Gastroesophageal sphincter (tissue), 4 donors: ENCODE data around the gene SFT2D3. TPM values are rescaled to one million over a fixed set of nuclear protein-coding genes. Genes with fewer than 3 reads are reported as not detected.
A peak's percentile ranks its signal among the peaks of the same experiment; 100 is the strongest.
"Not testable (repeated sequence)": the region's sequence is repeated elsewhere in the genome, so short reads cannot be mapped to it uniquely, and the experiment has no call there.

ENCODE experiments used
- ATAC-seq: fragments of 150-250 bp; one replicate; pipeline ENCODE4 v1.9.1; 2016; ENCODE audit warnings: mild to moderate bottlenecking, moderate library complexity
- H3K27ac ChIP-seq, 4 donors: fragments of 200-600 bp; sonication (generic) in 3 of 4; 1 replicate in 3 of 4; 2 replicates in 1 of 4; pipeline ENCODE4 v1.5.1; 2016 to 2019
- H3K27me3 ChIP-seq: fragments of 200-600 bp; sonication (generic); one replicate; pipeline ENCODE4 v1.5.1; 2019
- H3K36me3 ChIP-seq, 2 donors: fragments of 200-600 bp; sonication (generic); one replicate each; pipeline ENCODE4 v1.5.1; 2019; ENCODE audit warnings: control low read depth in 1 of 2
- H3K4me1 ChIP-seq, 3 donors: fragments of 200-600 bp; sonication (generic); 1 replicate in 2 of 3; 2 replicates in 1 of 3; pipeline ENCODE4 v1.5.1; 2016 to 2019; ENCODE audit warnings: control low read depth in 2 of 3
- H3K4me3 ChIP-seq, 2 donors: fragments of 200-600 bp; sonication (generic); one replicate each; pipeline ENCODE4 v1.5.1; 2019; ENCODE audit warnings: mild to moderate bottlenecking in 1 of 2, moderate library complexity in 1 of 2
- H3K9me3 ChIP-seq, 3 donors: fragments of 200-600 bp; sonication (generic); one replicate each; pipeline ENCODE4 v1.5.1; 2017 to 2019; ENCODE audit warnings: control low read depth in 2 of 3
- EP300 ChIP-seq: sonication (generic); formaldehyde crosslinking; IDR thresholded peaks from one replicate; pipeline ENCODE4 v1.6.1; 2017; ENCODE audit warnings: antibody characterized with exemption, mild to moderate bottlenecking
- POLR2A ChIP-seq, 2 donors: fragments of 450-650 bp; IDR thresholded peaks; one replicate each; pipeline ENCODE4 v1.6.1; 2017; ENCODE audit warnings: antibody characterized with exemption in 2 of 2, mild to moderate bottlenecking in 2 of 2, moderate library complexity in 1 of 2
- POLR2AphosphoS5 ChIP-seq: sonication (generic); formaldehyde crosslinking; IDR thresholded peaks from one replicate; pipeline ENCODE4 v1.6.1; 2017; ENCODE audit warnings: antibody characterized with exemption
- WGBS, 2 donors: methylation state at CpG; one replicate each; pipeline ENCODE4 v1.1.5; 2018; ENCODE audit warnings: low coverage in 1 of 2; 5-methylcytosine and 5-hydroxymethylcytosine counted together
- total RNA-seq, 4 donors: library from RNA; depleted of rRNA; stranded (reverse); fragments of >200 nt; gene quantifications; one replicate each; pipeline ENCODE4 v1.1.0, GENCODE V29; 2016
- TF ChIP-seq, protein P1 (sequence below), 4 experiments: fragments of 200-600 bp in 2 of 4; fragments of 450-650 bp in 2 of 4; sonication (generic) in 1 of 4; IDR thresholded peaks; one replicate each; pipeline ENCODE4 v1.5.1; 2017 to 2019; ENCODE audit warnings: antibody characterized with exemption in 4 of 4, mild to moderate bottlenecking in 2 of 4, moderate library complexity in 2 of 4

SFT2D3 gene
- total RNA-seq, 4 donors from 2014 or later = 7.2 to 15.2 (median 10.3) TPM

DNA sequence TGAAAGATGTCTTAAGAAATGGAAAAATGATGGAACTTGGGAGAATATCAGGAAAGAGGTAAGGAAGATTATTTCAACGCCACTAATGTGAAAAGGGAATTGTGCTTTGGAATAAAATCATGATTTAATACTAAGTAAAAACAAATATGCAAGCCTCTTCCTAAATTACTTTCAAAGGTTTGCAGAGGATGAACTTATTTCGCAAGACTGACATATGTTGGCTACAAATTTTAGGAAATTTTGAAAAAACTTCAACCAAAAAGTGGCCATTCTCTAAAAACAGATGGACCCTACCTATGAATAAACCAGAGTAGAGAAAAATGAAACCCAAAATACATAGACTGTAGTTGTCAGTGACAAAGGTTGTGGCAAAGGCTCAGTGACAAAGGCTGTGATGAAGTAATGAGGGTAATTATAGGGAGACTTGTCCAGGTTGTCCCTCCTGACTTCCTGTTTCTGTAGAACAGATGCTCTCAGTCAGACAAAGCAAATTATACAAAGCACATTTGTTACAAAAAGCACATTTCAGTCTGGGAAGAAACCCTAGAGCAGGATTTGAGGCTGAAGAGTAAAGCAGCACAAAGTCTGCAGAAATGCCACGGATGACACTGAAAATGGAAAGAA, 39.5 kb downstream of the SFT2D3 start:
- Histone ChIP-seq H3K27ac (no peak overlapping the region), H3K36me3 (no peaks in the 10 kb centered on the region), H3K9me3 (no peaks in the 10 kb centered on the region), H3K4me1 (peaks cover 0 to 34% (median 5%) of the 10 kb centered on the region in 3 donors), H3K4me3 (no peak overlapping the region), H3K27me3 (no peaks in the 10 kb centered on the region)
- no peak for TF ChIP-seq EP300
- no peak for TF ChIP-seq POLR2AphosphoS5
- TF ChIP-seq, protein P1, sequence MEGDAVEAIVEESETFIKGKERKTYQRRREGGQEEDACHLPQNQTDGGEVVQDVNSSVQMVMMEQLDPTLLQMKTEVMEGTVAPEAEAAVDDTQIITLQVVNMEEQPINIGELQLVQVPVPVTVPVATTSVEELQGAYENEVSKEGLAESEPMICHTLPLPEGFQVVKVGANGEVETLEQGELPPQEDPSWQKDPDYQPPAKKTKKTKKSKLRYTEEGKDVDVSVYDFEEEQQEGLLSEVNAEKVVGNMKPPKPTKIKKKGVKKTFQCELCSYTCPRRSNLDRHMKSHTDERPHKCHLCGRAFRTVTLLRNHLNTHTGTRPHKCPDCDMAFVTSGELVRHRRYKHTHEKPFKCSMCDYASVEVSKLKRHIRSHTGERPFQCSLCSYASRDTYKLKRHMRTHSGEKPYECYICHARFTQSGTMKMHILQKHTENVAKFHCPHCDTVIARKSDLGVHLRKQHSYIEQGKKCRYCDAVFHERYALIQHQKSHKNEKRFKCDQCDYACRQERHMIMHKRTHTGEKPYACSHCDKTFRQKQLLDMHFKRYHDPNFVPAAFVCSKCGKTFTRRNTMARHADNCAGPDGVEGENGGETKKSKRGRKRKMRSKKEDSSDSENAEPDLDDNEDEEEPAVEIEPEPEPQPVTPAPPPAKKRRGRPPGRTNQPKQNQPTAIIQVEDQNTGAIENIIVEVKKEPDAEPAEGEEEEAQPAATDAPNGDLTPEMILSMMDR (IDR thresholded peaks at IDR 0.05) = no peak
- TF ChIP-seq POLR2A (IDR thresholded peaks at IDR 0.05) = no peak
- ATAC-seq = no peak
- 83 to 95% methylated on average over 2 to 3 of the region's 3 CpGs for WGBS, 2 donors

DNA sequence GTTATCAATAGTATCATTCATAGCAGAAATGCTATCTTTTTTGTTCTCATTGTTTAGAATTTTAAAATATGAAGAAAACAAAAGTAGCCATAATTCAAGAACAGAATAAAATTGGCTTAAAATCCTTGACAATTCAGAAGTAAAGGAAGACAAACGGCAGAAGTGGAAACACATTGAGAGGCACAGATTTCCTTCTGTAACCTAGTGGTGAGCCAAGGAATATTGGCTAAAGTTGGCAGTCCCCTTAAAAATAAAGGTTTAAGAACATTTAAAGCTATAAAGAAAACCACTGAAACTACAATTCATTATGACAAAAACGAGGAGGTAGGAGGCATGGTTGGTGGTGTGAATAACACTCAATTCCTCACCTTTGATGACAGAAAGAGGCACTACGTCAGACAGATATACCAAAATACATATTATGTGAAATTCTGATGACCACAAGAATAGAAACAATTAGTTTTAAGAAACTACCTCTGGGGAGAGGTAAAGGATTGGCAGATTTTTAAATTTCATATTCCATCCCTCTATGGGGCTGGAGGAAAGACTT, 42.3 kb downstream of the SFT2D3 start:
- peaks cover 0 to 41% (median 5%) of the 10 kb centered on the region in 3 donors for H3K4me1 ChIP-seq
- TF ChIP-seq EP300 (no peak), POLR2A (IDR thresholded peaks at IDR 0.05) (no peak), POLR2AphosphoS5 (no peak)
- TF ChIP-seq, protein P1 (IDR thresholded peaks at IDR 0.05) = no peak
- 65 to 78% methylated on average over 3 of the region's 3 CpGs for WGBS, 2 donors

DNA sequence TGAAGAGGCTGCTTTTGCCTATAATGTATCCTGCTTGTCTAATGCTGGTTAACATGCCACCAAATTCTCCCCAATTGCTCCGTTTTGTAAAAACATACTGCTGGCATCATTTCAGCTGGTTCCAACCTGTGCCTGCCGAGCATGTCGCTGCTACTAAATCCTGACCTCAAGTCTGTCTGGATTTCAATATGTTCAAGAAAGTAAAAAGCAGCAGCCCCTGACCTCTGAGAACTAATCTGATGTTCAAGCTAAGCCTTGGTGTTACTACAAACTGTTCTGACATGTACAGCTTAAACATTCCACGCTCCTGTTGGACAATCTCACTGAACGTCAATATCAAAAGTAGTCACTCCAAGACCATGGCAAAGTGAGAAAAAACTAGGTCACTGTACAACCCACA, 46.3 kb downstream of the SFT2D3 start:
- Histone ChIP-seq H3K4me3 (no peak overlapping the region), H3K27ac (no peak overlapping the region), H3K27me3 (no peaks in the 10 kb centered on the region), H3K4me1 (peaks cover 0 to 39% (median 5%) of the 10 kb centered on the region in 3 donors), H3K9me3 (no peaks in the 10 kb centered on the region), H3K36me3 (peaks cover 0 to 9% of the 10 kb centered on the region in 2 donors)
- no peak for ATAC-seq
- WGBS, 2 donors = 89 to 94% methylated on average over 5 of the region's 5 CpGs
- TF ChIP-seq POLR2AphosphoS5 (no peak), POLR2A (IDR thresholded peaks at IDR 0.05) (no peak), EP300 (no peak)
- TF ChIP-seq, protein P1 (IDR thresholded peaks at IDR 0.05) = no peak

More for the DNA sequence above, 42.3 kb downstream of the SFT2D3 start:
- Histone ChIP-seq H3K36me3 (peaks cover 0 to 8% of the 10 kb centered on the region in 2 donors), H3K9me3 (no peaks in the 10 kb centered on the region), H3K4me3 (no peak overlapping the region), H3K27me3 (no peaks in the 10 kb centered on the region), H3K27ac (no peak overlapping the region)
- no peak for ATAC-seq

DNA sequence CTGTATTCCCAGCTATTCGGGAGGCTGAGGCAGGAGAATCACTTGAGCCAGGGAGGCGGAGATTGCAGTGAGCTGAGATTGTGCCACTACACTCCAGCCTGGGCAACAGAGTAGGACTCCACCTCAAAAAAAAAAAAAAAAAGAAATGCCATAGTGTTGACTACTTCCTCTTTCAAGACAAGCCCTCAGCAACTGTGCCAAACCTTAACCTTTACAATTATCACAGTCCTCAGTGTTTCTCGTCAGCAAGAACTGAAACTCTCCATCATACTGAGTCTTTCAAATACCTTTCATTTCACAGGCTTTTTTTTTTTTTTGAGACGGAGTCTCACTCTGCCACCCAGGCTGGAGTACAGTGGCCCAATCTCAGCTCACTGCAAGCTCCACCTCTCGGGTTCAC, 48.2 kb downstream of the SFT2D3 start:
- peak; percentile 51 for ATAC-seq
- not testable (repeated sequence) for H3K36me3 ChIP-seq, H3K27me3 ChIP-seq, H3K4me3 ChIP-seq, H3K9me3 ChIP-seq
- WGBS, 2 donors = 59 to 78% methylated on average over 5 of the region's 5 CpGs
- H3K4me1 ChIP-seq = peaks cover 0 to 33% (median 5%) of the 10 kb centered on the region in 3 donors
- H3K27ac ChIP-seq = peak overlapping the region in 1 of 4 donors; percentile 5
- peak; percentile 21 for TF ChIP-seq POLR2AphosphoS5

DNA sequence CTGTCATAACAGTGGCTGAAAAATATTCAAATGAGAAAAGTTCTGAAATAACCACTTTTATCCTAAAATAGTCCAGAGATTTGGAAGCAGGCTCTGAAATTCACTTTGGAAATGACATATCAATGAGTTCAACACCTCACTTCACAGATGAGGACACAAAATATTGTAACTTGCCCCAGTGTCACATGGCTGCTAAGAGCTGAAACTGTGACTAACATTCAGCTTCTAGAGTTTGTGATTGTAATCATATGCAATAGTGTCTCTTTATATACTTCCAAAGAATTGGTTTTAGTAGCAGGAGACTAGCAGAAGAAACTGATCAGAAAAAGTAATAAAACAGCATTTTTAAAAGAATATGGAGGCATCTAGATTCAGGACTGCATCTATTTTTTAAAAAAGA, 52.1 kb downstream of the SFT2D3 start:
- Histone ChIP-seq H3K27ac (no peak overlapping the region), H3K9me3 (no peaks in the 10 kb centered on the region), H3K27me3 (no peaks in the 10 kb centered on the region), H3K4me1 (peaks cover 0 to 10% (median 0%) of the 10 kb centered on the region in 3 donors), H3K4me3 (no peak overlapping the region), H3K36me3 (peaks cover 0 to 13% of the 10 kb centered on the region in 2 donors)
- ATAC-seq = no peak
- no peak for TF ChIP-seq EP300
- TF ChIP-seq POLR2AphosphoS5 = no peak
- no peak for TF ChIP-seq POLR2A (IDR thresholded peaks at IDR 0.05)
- TF ChIP-seq, protein P1 (IDR thresholded peaks at IDR 0.05) = no peak
